IPS-NIHi7 (cell line): ENCODE measurements around the gene NBPF10.
"Not testable (repeated sequence)": the region's sequence is repeated elsewhere in the genome, so short reads cannot be mapped to it uniquely, and the experiment has no call there.

Experiments used
- DNase-seq: peaks from one replicate; pipeline ENCODE4 v3.0.0; 2012; ENCODE audit warnings: mixed read lengths; ENCODE audit errors: extremely low spot score

The NBPF10 gene

GRCh38 chr1:146144465-146144864 lies at the start of gene NBPF10:
Gene NBPF10 (minus strand): TSS chr1:146144804. CDS start chr1:146144769, 35 bp downstream.
- not testable (repeated sequence) for DNase-seq

- DNase-seq = not testable (repeated sequence)
Measured at GRCh38 chr1:146174531-146174930, 29.9 kb upstream of the NBPF10 start.

GRCh38 chr1:146167740-146168139 lies 23.1 kb upstream of the NBPF10 start:
- DNase-seq = not testable (repeated sequence)

GRCh38 chr1:146167273-146167672 lies 22.7 kb upstream of the NBPF10 start:
- DNase-seq = not testable (repeated sequence)
